ENCODE results near the gene TMEM132C.

GRCh38 chr12:128587918-128588317, 320.9 kb downstream of the TMEM132C start:
- TF ChIP-seq TARDBP (IDR thresholded peaks at IDR 0.05) (no peak), FOXM1 (IDR thresholded peaks at IDR 0.05; ENCODE audit: borderline replicate concordance) (no peak), CTBP1 (IDR thresholded peaks at IDR 0.05; ENCODE audit: borderline replicate concordance) (no peak), FOXA1 (IDR thresholded peaks at IDR 0.05) (no peak), BHLHE40 (IDR thresholded peaks at IDR 0.05; ENCODE audit: borderline replicate concordance) (no peak)
- TF ChIP-seq, protein P1, sequence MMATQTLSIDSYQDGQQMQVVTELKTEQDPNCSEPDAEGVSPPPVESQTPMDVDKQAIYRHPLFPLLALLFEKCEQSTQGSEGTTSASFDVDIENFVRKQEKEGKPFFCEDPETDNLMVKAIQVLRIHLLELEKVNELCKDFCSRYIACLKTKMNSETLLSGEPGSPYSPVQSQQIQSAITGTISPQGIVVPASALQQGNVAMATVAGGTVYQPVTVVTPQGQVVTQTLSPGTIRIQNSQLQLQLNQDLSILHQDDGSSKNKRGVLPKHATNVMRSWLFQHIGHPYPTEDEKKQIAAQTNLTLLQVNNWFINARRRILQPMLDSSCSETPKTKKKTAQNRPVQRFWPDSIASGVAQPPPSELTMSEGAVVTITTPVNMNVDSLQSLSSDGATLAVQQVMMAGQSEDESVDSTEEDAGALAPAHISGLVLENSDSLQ (IDR thresholded peaks at IDR 0.05) = no peak
